HCT116 (cell line): Measurements from ENCODE around the gene SORCS2. TPM values are rescaled to one million over a fixed set of nuclear protein-coding genes. Genes with fewer than 3 reads are reported as not detected.

Experiments
- ATAC-seq: fragments of 200-7000 bp; cut with Tn5 transposase; 2 replicates; pipeline ENCODE4 v1.9.1; 2020; ENCODE audit warnings: mild to moderate bottlenecking, moderate library complexity
- BruUV-seq: library from RNA; stranded (reverse); fragments of 400-500 nt; replicated peaks from 2 replicates; lab custom pipeline; 2021; lab: Mats Ljungman, UMichigan
- CTCF ChIA-PET: fragments of 300-600 bp; sonication (Branson Sonifier 250); formaldehyde crosslinking; loops from one replicate; lab custom pipeline; 2021; ENCODE audit warnings: antibody characterized with exemption; lab: Charles Lee
- POLR2A ChIA-PET: fragments of 300-600, 350-600 bp; sonication (Branson Sonifier 250); formaldehyde crosslinking; loops from one replicate; lab custom pipeline; 2021; ENCODE audit warnings: antibody characterized with exemption; lab: Charles Lee
- RAD21 ChIA-PET, 2 experiments: fragments of 300-600 bp; sonication (Branson Sonifier 250); formaldehyde crosslinking; loops; one replicate each; lab custom pipeline; 2023; ENCODE audit warnings: low total read pairs in 2 of 2; ENCODE audit not compliant: uncharacterized antibody in 2 of 2, unreplicated experiment in 2 of 2, low non-redundant PET in 1 of 2; lab: Charles Lee
- DNase-seq: peaks from one replicate; pipeline ENCODE4 v3.0.0-alpha.2; 2010; ENCODE audit warnings: low read depth, low spot score
- H2AFZ ChIP-seq: fragments of 200-600 bp; shearing (Covaris generic), sonication (generic); 2 replicates; pipeline ENCODE4 v1.6.1; 2017; ENCODE audit warnings: low read depth, mixed run types, mixed read lengths, antibody characterized with exemption, low read length; ENCODE audit not compliant: poor library complexity, severe bottlenecking
- H3K27ac ChIP-seq: 2 replicates; pipeline ENCODE4 v1.5.1; 2012; ENCODE audit warnings: low read depth, low read length
- H3K27me3 ChIP-seq: fragments of 200-600 bp; sonication (generic); 2 replicates; pipeline ENCODE4 v1.6.1; 2016; ENCODE audit warnings: mixed run types, low read length, mixed read lengths; ENCODE audit not compliant: insufficient read depth
- H3K36me3 ChIP-seq, 2 experiments: fragments of 200-500 bp in 1 of 2; fragments of 200-600 bp in 1 of 2; sonication (Bioruptor generic) in 1 of 2; sonication (generic) in 1 of 2; 2 replicates each; pipeline versions ENCODE4 v1.5.1 to v1.6.1; 2014 to 2016; ENCODE audit warnings: low read length in 2 of 2, inconsistent platforms in 1 of 2, mixed read lengths in 1 of 2, mixed run types in 1 of 2; ENCODE audit not compliant: insufficient read depth in 2 of 2, control insufficient read depth in 1 of 2
- H3K4me1 ChIP-seq, 2 experiments: fragments of 200-600 bp in 1 of 2; sonication (generic) in 1 of 2; 2 replicates each; pipeline versions ENCODE4 v1.5.1 to v1.6.1; 2012 to 2017; ENCODE audit warnings: low read length in 2 of 2, inconsistent platforms in 1 of 2, mild to moderate bottlenecking in 1 of 2, mixed read lengths in 1 of 2, mixed run types in 1 of 2, moderate library complexity in 1 of 2; ENCODE audit not compliant: insufficient read depth in 2 of 2, control insufficient read depth in 1 of 2
- H3K4me2 ChIP-seq: fragments of 200-600 bp; sonication (generic); 2 replicates; pipeline ENCODE4 v1.6.1; 2017; ENCODE audit warnings: mixed run types, low read length, mixed read lengths
- H3K4me3 ChIP-seq, 2 experiments: fragments of 200-600 bp in 1 of 2; sonication (generic) in 1 of 2; replicated peaks in 1 of 2; 2 replicates each; pipeline ENCODE4 v1.5.1; 2011 to 2016; ENCODE audit warnings: low read length in 2 of 2, control low read depth in 1 of 2, low read depth in 1 of 2, mild to moderate bottlenecking in 1 of 2, mixed read lengths in 1 of 2, mixed run types in 1 of 2
- H3K79me2 ChIP-seq: fragments of 200-600 bp; sonication (generic); 2 replicates; pipeline ENCODE4 v1.6.1; 2017; ENCODE audit warnings: mild to moderate bottlenecking, mixed run types, low read length, moderate library complexity, mixed read lengths; ENCODE audit not compliant: insufficient read depth
- H3K9ac ChIP-seq: fragments of 200-600 bp; sonication (generic); 2 replicates; pipeline ENCODE4 v1.6.1; 2016; ENCODE audit warnings: low read length, mixed read lengths
- H3K9me2 ChIP-seq: fragments of 200-600 bp; sonication (generic), shearing (Covaris generic); 2 replicates; pipeline ENCODE4 v1.6.1; 2017; ENCODE audit warnings: mixed run types, mild to moderate bottlenecking, moderate library complexity; ENCODE audit not compliant: insufficient read depth
- H3K9me3 ChIP-seq, 2 experiments: fragments of 200-500 bp in 1 of 2; fragments of 200-600 bp in 1 of 2; sonication (Bioruptor generic) in 1 of 2; sonication (generic) in 1 of 2; 2 replicates each; pipeline ENCODE4 v1.6.1; 2014 to 2017; ENCODE audit warnings: low read length in 2 of 2, mixed read lengths in 2 of 2, inconsistent platforms in 1 of 2, low read depth in 1 of 2, mild to moderate bottlenecking in 1 of 2, mixed run types in 1 of 2, moderate library complexity in 1 of 2; ENCODE audit not compliant: control insufficient read depth in 1 of 2, insufficient read depth in 1 of 2
- H4K20me1 ChIP-seq: fragments of 200-600 bp; sonication (generic), shearing (Covaris generic); 2 replicates; pipeline ENCODE4 v1.6.1; 2017; ENCODE audit warnings: mixed run types, mild to moderate bottlenecking, moderate library complexity; ENCODE audit not compliant: insufficient read depth
- ATF3 ChIP-seq: IDR thresholded peaks from 2 replicates; pipeline ENCODE4 v1.6.1; 2012
- CEBPB ChIP-seq: IDR thresholded peaks from 2 replicates; pipeline ENCODE4 v1.6.1; 2012; ENCODE audit warnings: low read depth
- CTCF ChIP-seq, 3 experiments: fragments of 200-600 bp in 1 of 3; sonication (generic) in 1 of 3; IDR thresholded peaks in 2 of 3; conservative IDR thresholded peaks in 1 of 3; 2 replicates each; pipeline ENCODE4 v1.5.1; 2012 to 2017; ENCODE audit warnings: low read depth in 2 of 3, low read length in 2 of 3, antibody characterized with exemption in 1 of 3, borderline replicate concordance in 1 of 3, control low read depth in 1 of 3, mild to moderate bottlenecking in 1 of 3, mixed read lengths in 1 of 3, mixed run types in 1 of 3, moderate library complexity in 1 of 3; ENCODE audit not compliant: insufficient read depth in 1 of 3
- EZH2 ChIP-seq: fragments of 200-600 bp; sonication (generic); IDR thresholded peaks from 2 replicates; pipeline ENCODE4 v1.6.1; 2017; ENCODE audit warnings: antibody characterized with exemption, mixed run types
- EZH2phosphoT487 ChIP-seq: fragments of 200-600 bp; IDR thresholded peaks from 2 replicates; pipeline ENCODE4 v1.6.1; 2018; ENCODE audit warnings: antibody characterized with exemption, borderline replicate concordance
- FOSL1 ChIP-seq: IDR thresholded peaks from 2 replicates; pipeline ENCODE4 v1.6.1; 2012; ENCODE audit warnings: low read depth
- JUND ChIP-seq: IDR thresholded peaks from 2 replicates; pipeline ENCODE4 v1.6.1; 2012
- POLR2A ChIP-seq: IDR thresholded peaks from 2 replicates; pipeline ENCODE4 v1.7.0; 2011; ENCODE audit warnings: borderline replicate concordance; ENCODE audit not compliant: insufficient read depth, insufficient read length; ENCODE audit errors: extremely low read depth
- RAD21 ChIP-seq: IDR thresholded peaks from 2 replicates; pipeline ENCODE4 v1.6.1; 2012; ENCODE audit warnings: low read depth, mild to moderate bottlenecking
- REST ChIP-seq: IDR thresholded peaks from 2 replicates; pipeline ENCODE4 v1.6.1; 2012; ENCODE audit warnings: low read depth
- SP1 ChIP-seq: IDR thresholded peaks from 2 replicates; pipeline ENCODE4 v1.6.1; 2012; ENCODE audit warnings: low read depth
- SRF ChIP-seq: IDR thresholded peaks from 2 replicates; pipeline ENCODE4 v1.6.1; 2012; ENCODE audit warnings: low read depth
- TCF7L2 ChIP-seq: IDR thresholded peaks from 2 replicates; pipeline ENCODE4 v1.7.0; 2011; ENCODE audit warnings: borderline replicate concordance, inconsistent platforms; ENCODE audit not compliant: insufficient read depth, insufficient read length; ENCODE audit errors: extremely low read depth
- ZBTB33 ChIP-seq: IDR thresholded peaks from 2 replicates; pipeline ENCODE4 v1.6.1; 2011; ENCODE audit warnings: mild to moderate bottlenecking, low read length, moderate library complexity; ENCODE audit not compliant: insufficient replicate concordance; ENCODE audit errors: extremely low read depth
- ZNF274 ChIP-seq: fragments of 200-500 bp; sonication (Bioruptor generic); IDR thresholded peaks from 2 replicates; pipeline ENCODE4 v1.6.1; 2014; ENCODE audit warnings: mild to moderate bottlenecking, low read depth, low read length, inconsistent platforms
- intact Hi-C: fragments of 100-400 bp; cut with micrococcal nuclease; formaldehyde crosslinking; loops from 2 replicates; pipeline ENCODE4 v1.10.0; 2022
- total RNA-seq: library from RNA; stranded (reverse); gene quantifications from one replicate; pipeline ENCODE4 v1.2.1, GENCODE V29; 2021; ENCODE audit not compliant: unreplicated experiment

SORCS2 gene
- total RNA-seq, 1 experiment from 2014 or later = 0.37 TPM

- H2AFZ ChIP-seq = no peak overlapping the region
- no peaks in the 10 kb centered on the region for H4K20me1 ChIP-seq
- TF ChIP-seq RAD21 (no peak), FOSL1 (no peak), POLR2A (no peak), REST (no peak), EZH2 (no peak), ATF3 (no peak), TCF7L2 (no peak), SRF (no peak), EZH2phosphoT487 (no peak), ZNF274 (no peak), CEBPB (no peak), CTCF (IDR thresholded peaks at IDR 0.05 in 2 of 3, conservative IDR thresholded peaks at IDR 0.05 in 1 of 3; ENCODE audit: borderline replicate concordance in 1 of 3, insufficient read depth in 1 of 3, low read depth in 2 of 3, low read length in 2 of 3) (no peak), JUND (no peak), ZBTB33 (no peak), SP1 (no peak)
- H3K79me2 ChIP-seq = no peaks in the 10 kb centered on the region
- ChIA-PET POLR2A (no interaction called here), CTCF (no interaction called here), RAD21 (no interaction called here)
- intact Hi-C loops = loop anchor here (2.0 kb wide), 1 partner anchor 227 kb away; no protein-coding TSS in a partner anchor
- no TSS peak for BruUV-seq
- H3K4me2 ChIP-seq = no peak overlapping the region
- no peak overlapping the region for H3K9ac ChIP-seq
- H3K27me3 ChIP-seq = no peaks in the 10 kb centered on the region
- DNase-seq = no peak
- H3K4me1 ChIP-seq = peaks cover 0 to 4% of the 10 kb centered on the region in 2 experiments; a peak in 1 of 4 replicates
- no peak overlapping the region for H3K27ac ChIP-seq
- no peaks in the 10 kb centered on the region for H3K9me2 ChIP-seq
- no peaks in the 10 kb centered on the region for H3K9me3 ChIP-seq
- H3K4me3 ChIP-seq = no peak overlapping the region
- peaks cover 0 to 3% of the 10 kb centered on the region in 2 experiments; a peak in 1 of 4 replicates for H3K36me3 ChIP-seq
- ATAC-seq = no peak
These were observed 567.9 kb downstream of the SORCS2 start for GRCh38 chr4:7760228-7760627.
